ENCODE measurements around the gene LINGO3.

The LINGO3 gene

GRCh38 chr19:2294687-2295335 is 13.1 kb downstream of the LINGO3 start:
- TF ChIP-seq CTCF (IDR thresholded peaks at IDR 0.05; ENCODE audit: extremely low read depth, insufficient read depth, missing control alignments) = no peak
- DNase-seq (ENCODE audit: low spot score) = no peak
- in situ Hi-C loops (cut with MboI; ENCODE audit: low pct_unique_long_range_greater_than_20kb, low sequenced_read_pairs, unreplicated experiment) = no loop called here

DNA sequence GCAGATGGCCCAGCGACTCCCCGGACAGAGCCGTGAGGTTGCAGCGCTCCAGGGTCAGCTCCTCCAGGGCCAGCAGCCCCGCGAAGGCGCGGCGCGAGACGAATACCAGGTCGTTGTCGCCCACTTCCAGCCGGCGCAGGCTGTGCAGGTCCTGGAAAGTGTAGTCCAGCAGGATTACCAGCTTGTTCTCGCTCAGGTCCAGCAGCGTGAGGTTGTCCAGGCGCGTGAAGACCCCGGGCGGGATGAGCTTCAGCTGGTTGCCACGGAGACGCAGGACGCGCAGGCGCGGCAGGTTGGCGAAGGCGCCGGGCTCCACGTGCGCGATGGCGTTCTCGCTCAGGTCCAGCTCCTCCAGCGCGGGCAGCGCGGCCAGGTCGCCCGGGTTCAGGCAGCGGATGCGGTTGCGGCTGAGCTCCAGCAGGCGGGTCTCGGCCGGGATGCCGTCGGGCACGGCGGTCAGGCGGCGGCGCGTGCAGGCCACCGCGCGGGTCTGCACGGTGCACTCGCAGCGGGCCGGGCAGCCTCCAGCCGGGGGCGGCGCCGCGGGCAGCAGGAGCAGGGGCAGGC is 16.7 kb downstream of the LINGO3 start:
- TF ChIP-seq CTCF (IDR thresholded peaks at IDR 0.05; ENCODE audit: extremely low read depth, insufficient read depth, missing control alignments) = no peak
- in situ Hi-C loops (cut with MboI; ENCODE audit: low pct_unique_long_range_greater_than_20kb, low sequenced_read_pairs, unreplicated experiment) = no loop called here
- no peak for DNase-seq (ENCODE audit: low spot score)

- TF ChIP-seq CTCF (IDR thresholded peaks at IDR 0.05; ENCODE audit: extremely low read depth, insufficient read depth, missing control alignments) = no peak
- DNase-seq (ENCODE audit: low spot score) = peak; percentile 66
- in situ Hi-C loops (cut with MboI; ENCODE audit: low pct_unique_long_range_greater_than_20kb, low sequenced_read_pairs, unreplicated experiment) = no loop called here
Observed at GRCh38 chr19:2290441-2291184, 17.3 kb downstream of the LINGO3 start.

GRCh38 chr19:2289714-2290435 is 18.1 kb downstream of the LINGO3 start:
- peak; percentile 91 for DNase-seq (ENCODE audit: low spot score)
- TF ChIP-seq CTCF (IDR thresholded peaks at IDR 0.05; ENCODE audit: extremely low read depth, insufficient read depth, missing control alignments) = no peak
- in situ Hi-C loops (cut with MboI; ENCODE audit: low pct_unique_long_range_greater_than_20kb, low sequenced_read_pairs, unreplicated experiment) = no loop called here

- TF ChIP-seq CTCF (IDR thresholded peaks at IDR 0.05; ENCODE audit: extremely low read depth, insufficient read depth, missing control alignments) = no peak
- DNase-seq (ENCODE audit: low spot score) = no peak
Observed at GRCh38 chr19:2288818-2289713, 18.9 kb downstream of the LINGO3 start.

More at GRCh38 chr19:2288818-2289713, 18.9 kb downstream of the LINGO3 start:
- in situ Hi-C loops (cut with MboI; ENCODE audit: low pct_unique_long_range_greater_than_20kb, low sequenced_read_pairs, unreplicated experiment) = no loop called here
